GM12872 (cell line): ENCODE measurements around the gene COL26A1.

Experiments
- CTCF ChIP-seq: IDR thresholded peaks from 3 replicates; pipeline ENCODE4 v1.5.1; 2011; ENCODE audit warnings: low read depth, mild to moderate bottlenecking, low read length, moderate library complexity; ENCODE audit not compliant: insufficient read depth

The COL26A1 gene

GRCh38 chr7:101426303-101427011 lies 63.8 kb downstream of the COL26A1 start:
- no peak for TF ChIP-seq CTCF

- no peak for TF ChIP-seq CTCF
Measured at GRCh38 chr7:101428093-101428866, 65.6 kb downstream of the COL26A1 start.

GRCh38 chr7:101432316-101432715 lies 69.6 kb downstream of the COL26A1 start:
- TF ChIP-seq CTCF, result no peak

GRCh38 chr7:101433688-101434087 lies 71.0 kb downstream of the COL26A1 start:
- no peak for TF ChIP-seq CTCF

GRCh38 chr7:101435461-101436220 lies 73.0 kb downstream of the COL26A1 start:
- no peak for TF ChIP-seq CTCF

GRCh38 chr7:101436221-101436735 lies 73.6 kb downstream of the COL26A1 start:
- TF ChIP-seq CTCF, result no peak

GRCh38 chr7:101436857-101437576 lies 74.3 kb downstream of the COL26A1 start:
- no peak for TF ChIP-seq CTCF
